Neuronal stem cell (in vitro differentiated cells): ENCODE data around the gene ZNF566. TPM values are rescaled to one million over a fixed set of nuclear protein-coding genes. Genes with fewer than 3 reads are reported as not detected.
A peak's percentile ranks its signal among the peaks of the same experiment; 100 is the strongest.

Source experiments
- DNase-seq: peaks from one replicate; pipeline ENCODE4 v3.0.0-alpha.2; 2013; ENCODE audit warnings: low spot score
- H2AFZ ChIP-seq: one replicate; pipeline ENCODE4 v1.6.1; 2013; ENCODE audit warnings: mild to moderate bottlenecking, low read length, inconsistent platforms
- H2AK5ac ChIP-seq: 2 replicates; pipeline ENCODE4 v1.6.1; 2013; ENCODE audit warnings: low read depth, mild to moderate bottlenecking, inconsistent platforms, low read length, moderate library complexity, mixed read lengths
- H2BK120ac ChIP-seq: 2 replicates; pipeline ENCODE4 v1.6.1; 2013; ENCODE audit warnings: low read depth, mild to moderate bottlenecking, inconsistent platforms, low read length, moderate library complexity, mixed read lengths
- H2BK12ac ChIP-seq: one replicate; pipeline ENCODE4 v1.6.1; 2013; ENCODE audit warnings: low read length, inconsistent platforms
- H2BK15ac ChIP-seq: 2 replicates; pipeline ENCODE4 v1.6.1; 2013; ENCODE audit warnings: mild to moderate bottlenecking, low read length, inconsistent platforms, mixed read lengths
- H2BK5ac ChIP-seq: one replicate; pipeline ENCODE4 v1.6.1; 2013; ENCODE audit warnings: inconsistent platforms, mild to moderate bottlenecking, low read length, moderate library complexity
- H3K14ac ChIP-seq: one replicate; pipeline ENCODE4 v1.6.1; 2013; ENCODE audit warnings: low read length, inconsistent platforms
- H3K18ac ChIP-seq: 2 replicates; pipeline ENCODE4 v1.6.1; 2013; ENCODE audit warnings: low read length, inconsistent platforms
- H3K23ac ChIP-seq: 2 replicates; pipeline ENCODE4 v1.6.1; 2013; ENCODE audit warnings: low read depth, mild to moderate bottlenecking, mixed read lengths, low read length, inconsistent platforms; ENCODE audit not compliant: poor library complexity
- H3K27ac ChIP-seq: replicated peaks from 3 replicates; pipeline ENCODE4 v1.5.1; 2013; ENCODE audit warnings: low read length, inconsistent platforms
- H3K27me3 ChIP-seq, 3 experiments: 2 replicates each; pipeline ENCODE4 v1.6.1; 2013; ENCODE audit warnings: low read length in 3 of 3, mild to moderate bottlenecking in 2 of 3, inconsistent platforms in 1 of 3, low read depth in 1 of 3, mixed read lengths in 1 of 3, moderate library complexity in 1 of 3; ENCODE audit not compliant: control insufficient read depth in 3 of 3, insufficient read depth in 3 of 3
- H3K36me3 ChIP-seq, 2 donors: replicated peaks in 1 of 2; 2 replicates each; pipeline ENCODE4 v1.6.1; 2013; ENCODE audit warnings: low read length in 2 of 2; ENCODE audit not compliant: control insufficient read depth in 2 of 2, insufficient read depth in 2 of 2
- H3K4ac ChIP-seq: 2 replicates; pipeline ENCODE4 v1.6.1; 2013; ENCODE audit warnings: inconsistent platforms, mild to moderate bottlenecking, low read length, moderate library complexity
- H3K4me1 ChIP-seq, 2 donors: 1 replicate in 1 of 2; 2 replicates in 1 of 2; pipeline ENCODE4 v1.6.1; 2013; ENCODE audit warnings: low read length in 2 of 2, low read depth in 1 of 2; ENCODE audit not compliant: control insufficient read depth in 2 of 2, insufficient read depth in 1 of 2
- H3K4me2 ChIP-seq: one replicate; pipeline ENCODE4 v1.6.1; 2013; ENCODE audit warnings: mild to moderate bottlenecking, low read length, inconsistent platforms; ENCODE audit not compliant: insufficient read depth, poor library complexity, severe bottlenecking
- H3K4me3 ChIP-seq, 2 donors: 2 replicates each; pipeline ENCODE4 v1.5.1; 2013; ENCODE audit warnings: low read length in 2 of 2, mild to moderate bottlenecking in 2 of 2, inconsistent platforms in 1 of 2, moderate library complexity in 1 of 2
- H3K79me1 ChIP-seq: one replicate; pipeline ENCODE4 v1.6.1; 2013; ENCODE audit warnings: low read depth, mild to moderate bottlenecking, inconsistent platforms, low read length, moderate library complexity
- H3K9ac ChIP-seq: one replicate; pipeline ENCODE4 v1.6.1; 2013; ENCODE audit warnings: mild to moderate bottlenecking, low read depth, low read length, inconsistent platforms; ENCODE audit not compliant: poor library complexity
- H3K9me3 ChIP-seq, 2 donors: replicated peaks in 1 of 2; 2 replicates each; pipeline versions ENCODE3 to v1.6.1; 2013; ENCODE audit warnings: low read length in 2 of 2, mild to moderate bottlenecking in 2 of 2, inconsistent platforms in 1 of 2, low read depth in 1 of 2, mixed read lengths in 1 of 2, moderate library complexity in 1 of 2; ENCODE audit not compliant: control insufficient read depth in 2 of 2, insufficient read depth in 1 of 2
- H4K8ac ChIP-seq: one replicate; pipeline ENCODE4 v1.6.1; 2013; ENCODE audit warnings: low read depth, mild to moderate bottlenecking, inconsistent platforms, low read length, moderate library complexity
- H4K91ac ChIP-seq: one replicate; pipeline ENCODE4 v1.6.1; 2013; ENCODE audit warnings: low read length, low read depth, mild to moderate bottlenecking, inconsistent platforms; ENCODE audit not compliant: poor library complexity
- WGBS, 2 donors: extraction: QIAGEN DNeasy Blood & Tissue Kit; methylation state at CpG; one replicate each; pipeline ENCODE4 v1.1.7; 2013; ENCODE audit warnings: missing lambda C conversion rate in 2 of 2, mixed read lengths in 1 of 2; ENCODE audit not compliant: insufficient read length in 2 of 2, insufficient replicate concordance in 1 of 2; ENCODE audit errors: extremely low coverage in 2 of 2; 5-methylcytosine and 5-hydroxymethylcytosine counted together
- polyA plus RNA-seq, 2 experiments: library from polyadenylated mRNA; stranded (reverse); fragments of 200-250 nt; gene quantifications; one replicate each; pipeline ENCODE4 v1.2.3, GENCODE V29; 2013

Gene ZNF566
- 8.0 TPM for polyA plus RNA-seq (2013, experiment 1 of 2)
- 7.8 TPM for polyA plus RNA-seq (2013, experiment 2 of 2)

- peak within 1 kb of the TSS; percentile 6 for H4K91ac ChIP-seq
- H2BK12ac ChIP-seq = no peak within 1 kb of the TSS
- H3K14ac ChIP-seq = peak within 1 kb of the TSS; percentile 10
- H2BK5ac ChIP-seq = no peak within 1 kb of the TSS
- H2AK5ac ChIP-seq = no peak within 1 kb of the TSS
- no CpG with 5 or more reads among the region's 53 CpGs for WGBS, 2 donors
- H3K4me1 ChIP-seq = peaks cover 2% of the 10 kb centered on the region in 2 donors
- H3K79me1 ChIP-seq = peaks cover 4% of the 10 kb centered on the region
- peak within 1 kb of the TSS; percentile 97 for H3K18ac ChIP-seq
- no peak within 1 kb of the TSS for H2BK120ac ChIP-seq
- peak within 1 kb of the TSS; percentile 50 for H3K23ac ChIP-seq
- peak within 1 kb of the TSS; percentile 78 for H3K27ac ChIP-seq
- H3K4ac ChIP-seq = peak within 1 kb of the TSS; percentile 53
- H3K9me3 ChIP-seq = peaks cover 5 to 35% of the 10 kb centered on the region in 2 donors
- H2AFZ ChIP-seq = peak within 1 kb of the TSS; percentile 98
- H3K9ac ChIP-seq = peak within 1 kb of the TSS; percentile 98
- peaks cover 0 to 14% of the 10 kb centered on the region in 2 donors for H3K36me3 ChIP-seq
- peak within 1 kb of the TSS; percentile 88 for H3K4me2 ChIP-seq
- DNase-seq = peak; percentile 97
- peak within 1 kb of the TSS; percentile 65 to 87 for H3K4me3 ChIP-seq
- H2BK15ac ChIP-seq = no peak within 1 kb of the TSS
- H4K8ac ChIP-seq = peak within 1 kb of the TSS; percentile 78
- H3K27me3 ChIP-seq = no peaks in the 10 kb centered on the region
Observed at GRCh38 chr19:36489118-36489919, at the start of gene ZNF566. Gene ZNF566, minus strand, starts transcription at chr19:36489561. Its CDS starts 13,004 bp downstream, at chr19:36476557.

GRCh38 chr19:36528921-36529518 lies 39.7 kb upstream of the ZNF566 start:
- H3K4me1 ChIP-seq = peaks cover 0 to 4% of the 10 kb centered on the region in 2 donors
- H3K27me3 ChIP-seq = no peaks in the 10 kb centered on the region
- H3K79me1 ChIP-seq = peaks cover 4% of the 10 kb centered on the region
- peaks cover 18 to 55% of the 10 kb centered on the region in 2 donors for H3K9me3 ChIP-seq
- H3K4me3 ChIP-seq = peak overlapping the region; percentile 58 to 99
- no CpG with 5 or more reads among the region's 12 CpGs for WGBS, 2 donors
- peak overlapping the region; percentile 87 for H2AFZ ChIP-seq
- no peak for DNase-seq
- peak overlapping the region; percentile 77 for H3K14ac ChIP-seq
- H3K4ac ChIP-seq = no peak overlapping the region
- peak overlapping the region; percentile 93 for H3K9ac ChIP-seq
- H3K4me2 ChIP-seq = peak overlapping the region; percentile 85
- no peak overlapping the region for H4K91ac ChIP-seq
- H3K36me3 ChIP-seq = peaks cover 9 to 29% of the 10 kb centered on the region in 2 donors
- H3K23ac ChIP-seq = no peak overlapping the region
- H2BK15ac ChIP-seq = no peak overlapping the region
- peak overlapping the region; percentile 44 for H2BK5ac ChIP-seq
- H2AK5ac ChIP-seq = no peak overlapping the region
- H3K27ac ChIP-seq = no peak overlapping the region
- no peak overlapping the region for H4K8ac ChIP-seq
- H2BK12ac ChIP-seq = no peak overlapping the region
- H2BK120ac ChIP-seq = no peak overlapping the region
- H3K18ac ChIP-seq = peak overlapping the region; percentile 46

- no peak within 1 kb of the TSS for H2BK15ac ChIP-seq
- no peaks in the 10 kb centered on the region for H3K27me3 ChIP-seq
- peaks cover 0 to 4% of the 10 kb centered on the region in 2 donors for H3K4me1 ChIP-seq
- peak within 1 kb of the TSS; percentile 93 for H3K9ac ChIP-seq
- H3K4ac ChIP-seq = no peak within 1 kb of the TSS
- peaks cover 9 to 36% of the 10 kb centered on the region in 2 donors for H3K36me3 ChIP-seq
- H3K14ac ChIP-seq = peak within 1 kb of the TSS; percentile 77
- WGBS, 2 donors = no CpG with 5 or more reads among the region's 55 CpGs
- H3K23ac ChIP-seq = peak within 1 kb of the TSS; percentile 82
- no peak within 1 kb of the TSS for H4K8ac ChIP-seq
- peak; percentile 90 for DNase-seq
- no peak within 1 kb of the TSS for H2BK120ac ChIP-seq
- H3K18ac ChIP-seq = peak within 1 kb of the TSS; percentile 97
- H3K79me1 ChIP-seq = peaks cover 4% of the 10 kb centered on the region
- no peak within 1 kb of the TSS for H4K91ac ChIP-seq
- H2AK5ac ChIP-seq = no peak within 1 kb of the TSS
- peak within 1 kb of the TSS; percentile 85 for H3K4me2 ChIP-seq
- peak within 1 kb of the TSS; percentile 76 for H2BK5ac ChIP-seq
- peak within 1 kb of the TSS; percentile 53 for H3K27ac ChIP-seq
- peak within 1 kb of the TSS; percentile 58 to 99 for H3K4me3 ChIP-seq
- H3K9me3 ChIP-seq = peaks cover 16 to 55% of the 10 kb centered on the region in 2 donors
- H2AFZ ChIP-seq = peak within 1 kb of the TSS; percentile 87
- H2BK12ac ChIP-seq = no peak within 1 kb of the TSS
Observed at GRCh38 chr19:36528194-36528920, 39.0 kb upstream of the ZNF566 start, which contains the start of gene ZNF260. Gene ZNF260, minus strand, starts transcription at chr19:36528271. Its CDS starts 13,033 bp downstream, at chr19:36515238.
